NCI-H510A treated with DMSO at 0.1 percent for 48 hours (cell line): ENCODE measurements around the gene LSM2.

Experiments used
- DNase-seq: peaks from one replicate; lab custom pipeline; 2025; lab: John Stamatoyannopoulos, UW

LSM2 gene

DNA sequence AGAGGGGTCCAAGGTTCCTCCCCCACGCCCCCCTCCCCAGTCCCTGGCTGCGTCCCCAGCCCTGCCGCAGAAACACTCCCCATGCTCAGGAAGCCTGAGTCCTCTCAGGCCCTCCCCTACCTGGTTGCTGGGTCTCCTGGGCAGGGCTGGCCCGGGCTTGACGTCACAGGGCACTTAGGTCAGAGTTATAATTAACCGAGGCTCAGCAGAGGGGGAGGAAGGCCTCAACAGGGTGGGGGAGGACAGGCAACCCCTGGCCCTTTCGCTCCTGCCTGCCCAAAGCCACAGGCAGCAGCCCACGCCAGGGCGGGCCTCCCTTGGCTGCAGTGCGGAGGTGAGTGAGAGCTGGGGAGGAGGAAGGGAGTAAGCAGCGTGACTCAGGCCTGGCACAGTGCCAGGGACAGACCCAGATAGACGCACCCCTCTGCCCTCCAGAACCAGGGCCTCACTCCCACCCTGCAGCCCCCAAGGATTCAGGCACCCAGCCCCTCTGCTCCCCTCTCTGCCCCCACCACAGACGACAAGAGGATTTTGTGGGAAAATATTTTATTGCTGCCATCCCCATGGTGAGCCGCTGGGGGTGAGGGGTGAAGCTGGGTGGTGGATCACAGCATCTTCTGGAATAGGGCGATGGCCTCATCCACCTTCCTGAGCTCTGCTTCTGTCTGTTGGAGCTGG lies 29.6 kb downstream of the LSM2 start, which contains the start of gene VWA7:
VWA7 (minus strand) TSS at position 340 of the 678 bp plus-strand sequence. CDS start 549 bp downstream, outside the sequence.
- peak; percentile 97 for DNase-seq

- no peak for DNase-seq
Measured at GRCh38 chr6:31776485-31776988, 30.2 kb downstream of the LSM2 start.

DNA sequence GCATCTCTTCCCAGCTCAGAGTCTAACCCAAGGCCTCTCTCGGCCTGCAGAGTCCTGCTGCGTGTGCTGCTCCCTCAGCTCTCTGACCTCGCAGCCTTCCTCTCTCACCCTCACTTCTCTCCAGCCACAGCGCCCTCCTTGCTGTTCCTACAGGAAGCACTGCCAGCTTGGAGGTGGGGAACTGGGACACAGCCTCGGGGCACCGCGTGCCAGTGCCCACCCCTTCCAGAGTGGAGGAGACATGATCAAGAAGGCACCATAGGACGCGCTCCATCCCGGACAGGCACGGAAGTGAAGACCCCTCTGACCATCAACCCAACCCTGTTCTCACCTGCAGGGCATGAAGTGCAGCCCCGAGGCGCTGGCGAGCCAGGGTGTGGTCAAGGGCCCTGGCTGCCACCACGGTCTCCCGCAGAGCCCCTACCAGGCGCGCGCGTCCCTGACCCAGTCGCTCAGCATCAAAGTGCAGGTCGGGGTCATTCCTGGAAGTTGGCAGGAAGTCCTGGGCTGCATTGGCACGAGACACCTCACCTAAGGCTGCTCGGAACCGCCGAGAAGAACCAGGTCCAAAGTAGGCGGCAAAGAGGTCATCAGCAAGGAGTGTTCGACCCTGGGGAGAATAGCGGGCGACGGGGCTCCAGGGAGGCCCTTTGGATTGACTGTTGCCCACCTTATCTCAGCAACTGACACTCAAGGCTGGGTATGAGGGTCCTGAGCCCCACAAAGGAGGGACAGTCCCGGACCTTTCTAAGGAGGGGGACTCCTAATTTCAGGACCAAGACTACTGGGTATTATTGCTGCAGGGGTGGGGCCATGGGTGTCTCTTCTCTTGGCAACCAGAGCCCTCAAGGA lies 30.9 kb downstream of the LSM2 start:
- no peak for DNase-seq

DNA sequence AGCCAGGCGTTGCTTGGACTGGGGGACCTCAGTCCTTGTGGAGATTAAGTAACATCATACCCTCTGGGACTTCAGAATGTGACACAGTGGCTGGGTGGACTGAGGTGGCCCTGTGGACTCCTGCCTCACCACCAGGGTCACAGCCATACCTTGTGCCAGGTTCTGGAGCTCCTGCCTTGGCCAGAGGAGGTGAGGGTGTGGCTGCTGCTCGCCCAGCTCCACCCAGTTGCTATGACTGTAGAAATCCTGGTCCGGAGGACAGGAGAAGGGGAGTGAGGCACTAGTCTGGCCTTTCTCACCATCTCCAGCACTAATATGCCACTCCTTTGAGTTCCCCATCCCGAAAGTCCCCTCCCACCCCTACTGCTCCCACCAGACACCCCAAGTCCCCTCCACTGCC lies 31.6 kb downstream of the LSM2 start:
- no peak for DNase-seq

DNA sequence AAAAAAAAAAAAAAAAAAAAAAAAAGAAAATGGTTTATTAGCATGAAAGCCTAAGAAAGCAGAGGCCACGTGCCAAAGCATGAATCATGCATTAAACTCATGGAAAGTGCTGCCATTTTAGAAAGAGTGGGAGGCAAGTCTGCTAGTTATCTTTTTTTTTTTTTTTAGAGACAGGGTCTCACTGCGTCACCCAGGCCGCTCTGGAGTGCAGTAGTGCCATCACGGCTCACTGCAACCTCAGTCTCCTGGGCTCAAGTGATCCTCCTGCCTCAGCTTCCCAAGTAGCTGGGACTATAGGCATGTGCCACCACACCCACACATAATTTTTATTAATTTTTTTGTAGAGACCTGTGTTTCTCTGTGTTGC lies 34.8 kb downstream of the LSM2 start:
- DNase-seq = no peak

DNA sequence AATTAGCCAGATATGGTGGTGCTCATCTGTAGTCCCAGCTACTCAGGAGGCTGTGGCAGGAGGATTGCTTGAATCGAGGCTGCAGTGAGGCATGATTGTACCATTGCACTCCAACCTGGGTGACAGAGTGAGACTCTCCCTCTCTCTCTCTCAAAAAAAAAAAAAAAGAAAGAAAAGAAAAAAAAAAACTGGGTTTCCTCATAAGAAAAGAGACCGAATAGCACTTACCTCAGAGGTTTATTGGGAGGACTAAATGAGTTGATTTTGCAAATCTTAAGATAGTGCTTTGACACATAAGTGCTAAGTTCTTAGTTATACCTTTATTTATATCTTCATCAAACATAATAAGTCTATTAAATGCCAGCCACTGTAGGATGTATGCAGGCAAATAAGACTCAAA lies 35.9 kb downstream of the LSM2 start:
- DNase-seq = no peak

GRCh38 chr6:31769684-31770371 lies 36.9 kb downstream of the LSM2 start:
- peak; percentile 57 for DNase-seq

- DNase-seq = no peak
Measured at GRCh38 chr6:31768363-31769257, 38.2 kb downstream of the LSM2 start.

- no peak for DNase-seq
Measured at GRCh38 chr6:31767096-31767645, 39.6 kb downstream of the LSM2 start.

GRCh38 chr6:31765910-31766794 lies 40.6 kb downstream of the LSM2 start:
- DNase-seq = peak; percentile 54

GRCh38 chr6:31765559-31765909 lies 41.2 kb downstream of the LSM2 start:
- no peak for DNase-seq

GRCh38 chr6:31764198-31764597 lies 42.6 kb downstream of the LSM2 start:
- DNase-seq = no peak

- DNase-seq = no peak
Measured at GRCh38 chr6:31763619-31763940, 43.2 kb downstream of the LSM2 start.

DNA sequence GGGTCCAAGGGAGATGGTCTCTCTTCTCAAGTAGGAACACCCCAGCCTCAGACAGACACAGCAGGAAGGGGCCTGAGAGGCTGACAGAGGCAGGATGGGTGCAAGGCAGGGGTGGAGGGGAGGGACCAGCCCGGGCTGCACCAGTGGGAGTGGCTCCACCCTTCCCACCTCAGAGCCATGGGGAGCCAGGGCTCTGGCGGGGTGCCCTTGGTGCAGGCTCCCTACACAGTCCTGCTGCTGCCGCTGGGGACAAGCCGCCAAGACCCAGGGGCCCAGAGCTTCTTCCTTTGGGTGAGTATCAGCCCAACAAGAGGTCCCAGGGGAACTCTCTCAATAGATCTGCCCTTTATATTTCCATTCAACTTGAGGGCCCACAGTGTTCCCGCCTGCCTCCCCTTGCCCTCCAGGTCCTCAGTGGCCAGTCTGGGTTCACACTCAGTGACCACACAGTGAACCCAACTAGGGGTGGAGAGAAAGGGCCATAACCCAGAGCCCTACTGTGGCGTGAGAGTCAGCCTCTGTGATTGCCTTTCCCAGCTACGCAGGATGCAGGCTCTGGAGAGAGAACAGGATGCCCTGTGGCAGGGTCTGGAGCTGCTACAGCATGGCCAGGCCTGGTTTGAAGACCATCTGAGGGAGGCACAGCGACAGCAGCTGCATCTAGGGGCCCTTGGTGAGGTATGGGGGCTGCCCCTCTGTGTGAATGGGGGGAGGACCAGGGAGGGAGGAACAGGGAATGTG lies 43.7 kb downstream of the LSM2 start:
- no peak for DNase-seq

DNA sequence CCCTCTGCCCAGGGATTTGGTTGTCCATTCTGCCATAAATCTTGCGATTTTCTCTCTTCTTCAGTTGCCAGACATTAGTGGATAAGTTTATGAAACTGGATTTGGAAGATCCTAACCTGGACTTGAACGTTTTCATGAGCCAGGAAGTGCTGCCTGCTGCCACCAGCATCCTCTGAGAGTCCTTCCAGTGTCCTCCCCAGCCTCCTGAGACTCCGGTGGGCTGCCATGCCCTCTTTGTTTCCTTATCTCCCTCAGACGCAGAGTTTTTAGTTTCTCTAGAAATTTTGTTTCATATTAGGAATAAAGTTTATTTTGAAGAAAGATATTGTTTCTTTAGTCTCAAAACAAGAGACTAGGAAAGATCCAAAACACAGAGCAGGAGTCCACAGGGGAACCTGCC lies 44.4 kb downstream of the LSM2 start, which contains the start of gene SAPCD1:
SAPCD1 (plus strand) TSS at position 301 of the 400 bp plus-strand sequence. CDS start 399 bp downstream, outside the sequence.
- no peak for DNase-seq

DNA sequence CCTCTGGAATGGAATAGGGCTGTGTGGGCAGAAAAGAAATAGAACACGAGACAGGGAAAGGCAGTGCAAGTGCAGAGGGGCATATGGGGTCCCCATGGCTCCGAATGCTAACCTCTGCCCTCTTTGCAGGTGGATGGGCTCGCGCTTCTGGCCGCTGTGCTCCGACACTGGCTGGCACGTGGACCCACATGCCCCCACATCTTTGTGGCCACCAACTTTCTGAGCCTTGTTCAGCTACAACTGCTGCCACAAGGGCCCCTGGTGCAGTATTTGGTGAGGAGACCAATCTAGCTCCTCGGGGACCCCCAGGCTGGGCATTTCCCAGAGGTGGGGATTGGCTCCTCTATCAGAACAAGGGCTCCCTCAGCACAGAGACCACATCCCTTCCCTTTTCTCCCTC lies 45.4 kb downstream of the LSM2 start:
- no peak for DNase-seq

DNA sequence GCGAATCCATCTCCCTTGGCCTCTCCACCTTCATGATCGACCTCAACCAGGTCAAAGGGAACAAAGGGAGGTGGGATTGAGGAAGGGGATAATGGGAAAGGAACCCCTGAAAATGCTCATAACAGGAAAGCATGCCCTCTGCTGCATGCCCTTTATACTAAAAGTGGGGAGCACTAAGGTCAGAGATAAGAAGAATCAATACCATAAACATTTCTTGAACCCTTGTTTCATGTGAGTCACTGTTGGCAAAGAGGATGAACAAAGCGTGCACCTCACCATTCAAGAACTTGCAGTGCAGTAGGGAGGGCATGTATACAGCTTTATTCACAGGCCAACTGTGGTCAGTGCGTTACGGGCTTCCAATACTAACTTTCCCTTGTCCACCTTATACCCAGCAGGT lies 46.0 kb downstream of the LSM2 start:
- no peak for DNase-seq

DNA sequence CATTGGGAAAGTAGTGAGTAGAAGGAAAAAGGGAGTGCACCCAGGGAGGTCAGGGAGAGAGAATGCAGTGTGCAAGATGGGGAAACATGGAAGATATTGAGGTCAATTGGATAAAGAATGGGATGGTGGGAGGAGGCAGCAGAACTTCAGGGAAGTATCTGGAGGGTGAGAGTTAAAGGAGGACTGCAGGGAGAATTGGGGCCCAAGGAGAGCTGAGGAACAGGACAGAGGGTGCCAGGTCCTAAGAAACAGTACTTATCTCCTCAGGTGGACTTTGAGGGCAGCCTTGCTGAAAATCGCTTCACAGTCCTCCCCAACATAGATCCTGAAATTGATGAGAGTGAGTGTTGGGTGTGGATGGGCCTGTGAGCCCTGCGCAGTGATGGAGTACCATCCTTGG lies 48.5 kb downstream of the LSM2 start:
- no peak for DNase-seq

DNA sequence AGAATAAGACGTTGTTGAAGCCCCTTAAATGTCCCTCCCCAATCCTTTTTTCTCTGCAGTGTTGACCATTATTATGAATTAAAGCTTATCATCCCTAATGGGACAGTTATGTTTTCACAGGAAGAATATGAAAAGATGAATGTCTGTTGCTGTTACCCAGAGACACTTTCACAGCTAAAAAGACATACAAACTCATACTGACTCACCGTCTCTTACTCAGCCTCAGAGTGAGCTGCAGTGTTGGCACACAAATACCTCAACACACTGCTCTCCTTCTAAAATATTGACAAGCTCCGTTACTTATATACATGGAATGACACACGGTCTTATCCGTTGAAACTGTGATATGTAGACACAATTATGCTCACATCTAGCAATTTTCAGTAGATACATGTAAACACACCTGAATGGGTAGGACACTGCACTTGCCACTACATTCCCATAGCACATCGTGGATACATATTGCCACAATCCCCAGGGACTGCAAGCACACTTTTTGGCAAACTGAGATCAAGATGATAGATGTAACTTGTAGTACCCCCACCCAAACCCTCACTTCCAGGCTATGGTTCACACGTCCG lies 53.9 kb downstream of the LSM2 start:
- DNase-seq = no peak
